Transverse colon (tissue), 3 donors: Measurements from ENCODE around the gene NRARP.

Source experiments
- POLR2A ChIP-seq: fragments of 450-650 bp; IDR thresholded peaks from one replicate; pipeline ENCODE4 v1.6.1; 2016; ENCODE audit warnings: antibody characterized with exemption, mild to moderate bottlenecking, moderate library complexity
- TF ChIP-seq, protein P1 (sequence below), 5 experiments: fragments of 200-600 bp in 3 of 5; fragments of 450-650 bp in 2 of 5; sonication (generic) in 3 of 5; IDR thresholded peaks; 1 replicate in 2 of 5; 2 replicates in 3 of 5; pipeline ENCODE4 v1.5.1; 2016 to 2017; ENCODE audit warnings: antibody characterized with exemption in 5 of 5, inconsistent platforms in 3 of 5, mild to moderate bottlenecking in 2 of 5, moderate library complexity in 1 of 5

DNA sequence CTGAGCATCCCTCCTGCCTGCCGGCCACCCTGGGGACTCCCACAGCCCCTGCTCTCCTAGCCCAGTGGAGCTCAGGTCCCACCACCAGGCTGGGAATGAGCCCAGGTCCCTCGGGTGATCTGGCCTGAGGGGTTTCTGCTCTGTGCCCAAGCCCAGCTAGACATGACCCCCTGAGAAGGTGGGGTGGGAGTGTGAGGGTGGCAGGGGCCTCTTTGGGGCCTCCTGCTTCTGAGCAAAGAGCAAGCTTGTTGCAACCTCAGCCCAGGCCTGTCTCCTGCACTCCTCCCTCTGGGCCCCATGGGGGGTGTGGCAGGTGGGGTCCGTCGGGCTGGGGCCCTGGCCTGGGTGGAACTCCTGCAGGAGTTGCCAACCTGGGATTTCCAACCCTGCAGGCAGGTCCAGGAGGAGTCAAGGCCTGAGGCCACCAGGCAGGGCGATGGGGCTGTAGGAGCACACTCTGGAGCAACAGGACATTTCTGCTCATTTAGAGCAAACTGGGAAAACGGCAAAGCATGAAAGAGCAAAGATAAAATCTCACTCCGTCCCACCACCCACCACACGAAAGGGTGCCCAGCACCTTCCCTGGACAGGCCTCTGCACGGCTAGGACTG lies 11.4 kb upstream of the NRARP start:
- TF ChIP-seq, protein P1, sequence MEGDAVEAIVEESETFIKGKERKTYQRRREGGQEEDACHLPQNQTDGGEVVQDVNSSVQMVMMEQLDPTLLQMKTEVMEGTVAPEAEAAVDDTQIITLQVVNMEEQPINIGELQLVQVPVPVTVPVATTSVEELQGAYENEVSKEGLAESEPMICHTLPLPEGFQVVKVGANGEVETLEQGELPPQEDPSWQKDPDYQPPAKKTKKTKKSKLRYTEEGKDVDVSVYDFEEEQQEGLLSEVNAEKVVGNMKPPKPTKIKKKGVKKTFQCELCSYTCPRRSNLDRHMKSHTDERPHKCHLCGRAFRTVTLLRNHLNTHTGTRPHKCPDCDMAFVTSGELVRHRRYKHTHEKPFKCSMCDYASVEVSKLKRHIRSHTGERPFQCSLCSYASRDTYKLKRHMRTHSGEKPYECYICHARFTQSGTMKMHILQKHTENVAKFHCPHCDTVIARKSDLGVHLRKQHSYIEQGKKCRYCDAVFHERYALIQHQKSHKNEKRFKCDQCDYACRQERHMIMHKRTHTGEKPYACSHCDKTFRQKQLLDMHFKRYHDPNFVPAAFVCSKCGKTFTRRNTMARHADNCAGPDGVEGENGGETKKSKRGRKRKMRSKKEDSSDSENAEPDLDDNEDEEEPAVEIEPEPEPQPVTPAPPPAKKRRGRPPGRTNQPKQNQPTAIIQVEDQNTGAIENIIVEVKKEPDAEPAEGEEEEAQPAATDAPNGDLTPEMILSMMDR (IDR thresholded peaks at IDR 0.05): no peak
- no peak for TF ChIP-seq POLR2A
